HUES64 (cell line): Measurements from ENCODE around the gene TJP1.

Source experiments
- H3K27ac ChIP-seq: 2 replicates; pipeline ENCODE4 v1.7.0; 2013; ENCODE audit warnings: low read depth, low read length, inconsistent platforms
- H3K27me3 ChIP-seq: 2 replicates; pipeline ENCODE4 v1.6.1; 2013; ENCODE audit warnings: mild to moderate bottlenecking, low read length; ENCODE audit not compliant: insufficient read depth
- H3K36me3 ChIP-seq: 2 replicates; pipeline ENCODE4 v1.6.1; 2013; ENCODE audit warnings: mild to moderate bottlenecking, low read length; ENCODE audit not compliant: insufficient read depth
- H3K4me1 ChIP-seq: 2 replicates; pipeline ENCODE4 v1.6.1; 2013; ENCODE audit warnings: mild to moderate bottlenecking, low read length, moderate library complexity; ENCODE audit not compliant: insufficient read depth
- H3K4me3 ChIP-seq: 2 replicates; pipeline ENCODE4 v1.5.1; 2013; ENCODE audit warnings: mild to moderate bottlenecking, low read length, moderate library complexity
- H3K9ac ChIP-seq: 2 replicates; pipeline ENCODE4 v1.6.1; 2013; ENCODE audit warnings: mild to moderate bottlenecking, low read depth, low read length
- H3K9me3 ChIP-seq: 2 replicates; pipeline ENCODE4 v1.6.1; 2013; ENCODE audit warnings: low read depth, low read length; ENCODE audit not compliant: insufficient read depth
- WGBS: fragments of 150-250, 120-280 bp; methylation state at CpG from one replicate; pipeline ENCODE4 v1.1.7; 2013; ENCODE audit warnings: missing lambda C conversion rate; 5-methylcytosine and 5-hydroxymethylcytosine counted together

Gene TJP1

DNA sequence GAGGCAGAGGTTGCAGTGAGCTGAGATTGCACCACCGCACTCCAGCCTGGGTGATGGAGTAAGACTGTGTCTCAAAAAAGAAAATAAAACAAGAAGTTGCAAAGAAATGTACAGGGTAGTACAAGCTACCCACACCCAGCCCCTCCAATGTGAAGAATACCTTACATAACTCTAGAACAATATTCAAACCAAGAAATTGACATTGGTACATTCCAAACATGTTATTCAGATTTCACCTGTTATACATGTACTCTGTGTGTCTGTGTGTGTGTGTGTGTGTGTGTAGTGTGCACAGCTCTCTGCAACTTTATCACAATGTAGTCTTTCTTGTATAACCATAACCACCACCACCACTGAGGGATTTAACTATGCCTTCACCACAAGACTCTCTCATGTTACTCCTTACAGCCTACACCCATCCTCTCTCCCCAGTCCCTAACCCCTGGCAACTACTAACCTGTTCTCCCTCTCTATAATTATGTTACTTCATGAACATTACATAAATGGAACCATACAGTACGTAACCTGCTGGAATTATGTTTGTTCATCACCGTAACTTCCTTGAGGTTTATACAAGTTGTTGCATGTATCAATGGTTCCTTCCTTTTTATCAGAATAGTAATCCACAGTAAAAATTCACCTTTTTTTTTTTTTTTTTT is 16.2 kb upstream of the TJP1 start:
- no peaks in the 10 kb centered on the region for H3K36me3 ChIP-seq
- no peaks in the 10 kb centered on the region for H3K27me3 ChIP-seq
- H3K9ac ChIP-seq: no peak overlapping the region
- H3K27ac ChIP-seq: no peak overlapping the region
- WGBS: 100% methylated on average over 3 of the region's 3 CpGs
- H3K4me3 ChIP-seq: no peak overlapping the region
- no peaks in the 10 kb centered on the region for H3K9me3 ChIP-seq
- no peaks in the 10 kb centered on the region for H3K4me1 ChIP-seq

DNA sequence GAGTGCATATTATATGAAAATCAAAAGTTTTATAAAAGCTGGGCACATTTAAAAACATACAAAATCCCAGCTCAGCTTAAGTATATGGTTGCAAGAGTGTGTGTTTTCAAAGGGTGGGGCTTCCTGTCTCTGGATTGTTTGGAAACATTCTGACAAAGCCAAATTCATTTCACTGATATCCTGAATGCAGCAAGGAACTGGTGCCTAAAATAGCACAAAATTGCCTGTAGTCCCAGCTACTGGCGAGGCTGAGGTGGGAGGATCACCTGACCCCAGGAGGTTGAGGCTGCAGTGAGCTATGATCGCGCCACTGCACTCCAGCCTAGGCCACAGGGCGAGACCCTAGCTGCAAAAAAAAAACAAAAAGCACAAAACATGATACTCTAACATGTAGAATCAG is 13.0 kb upstream of the TJP1 start:
- no peaks in the 10 kb centered on the region for H3K27me3 ChIP-seq
- H3K4me3 ChIP-seq: no peak overlapping the region
- no peak overlapping the region for H3K27ac ChIP-seq
- H3K4me1 ChIP-seq: no peaks in the 10 kb centered on the region
- H3K9ac ChIP-seq: no peak overlapping the region
- no peaks in the 10 kb centered on the region for H3K36me3 ChIP-seq
- WGBS: 96% methylated on average over 4 of the region's 4 CpGs
- H3K9me3 ChIP-seq: no peaks in the 10 kb centered on the region

DNA sequence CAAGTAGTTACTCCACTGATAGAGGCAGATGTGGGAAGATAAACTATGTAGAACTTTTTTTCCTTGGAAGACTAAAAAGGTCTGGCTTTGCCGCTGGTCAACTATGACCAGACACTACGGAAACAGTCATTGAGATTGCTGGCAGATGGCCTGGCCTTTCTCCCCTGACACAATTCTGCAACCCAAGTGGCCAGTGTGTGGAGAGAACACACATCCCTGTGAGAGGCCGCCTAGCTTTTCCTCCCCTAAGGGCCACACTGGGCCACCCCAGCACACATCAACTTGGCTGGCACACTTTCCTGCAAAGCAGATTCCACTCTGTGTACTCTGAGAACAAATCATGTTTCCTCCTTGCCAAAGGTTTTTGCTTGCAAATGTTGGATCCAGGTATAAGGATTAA is 10.4 kb upstream of the TJP1 start:
- Histone ChIP-seq H3K4me1 (no peaks in the 10 kb centered on the region), H3K27ac (no peak overlapping the region), H3K27me3 (no peaks in the 10 kb centered on the region), H3K36me3 (no peaks in the 10 kb centered on the region), H3K4me3 (no peak overlapping the region), H3K9ac (no peak overlapping the region), H3K9me3 (no peaks in the 10 kb centered on the region)
- WGBS: 93% methylated on average over 3 of the region's 3 CpGs

DNA sequence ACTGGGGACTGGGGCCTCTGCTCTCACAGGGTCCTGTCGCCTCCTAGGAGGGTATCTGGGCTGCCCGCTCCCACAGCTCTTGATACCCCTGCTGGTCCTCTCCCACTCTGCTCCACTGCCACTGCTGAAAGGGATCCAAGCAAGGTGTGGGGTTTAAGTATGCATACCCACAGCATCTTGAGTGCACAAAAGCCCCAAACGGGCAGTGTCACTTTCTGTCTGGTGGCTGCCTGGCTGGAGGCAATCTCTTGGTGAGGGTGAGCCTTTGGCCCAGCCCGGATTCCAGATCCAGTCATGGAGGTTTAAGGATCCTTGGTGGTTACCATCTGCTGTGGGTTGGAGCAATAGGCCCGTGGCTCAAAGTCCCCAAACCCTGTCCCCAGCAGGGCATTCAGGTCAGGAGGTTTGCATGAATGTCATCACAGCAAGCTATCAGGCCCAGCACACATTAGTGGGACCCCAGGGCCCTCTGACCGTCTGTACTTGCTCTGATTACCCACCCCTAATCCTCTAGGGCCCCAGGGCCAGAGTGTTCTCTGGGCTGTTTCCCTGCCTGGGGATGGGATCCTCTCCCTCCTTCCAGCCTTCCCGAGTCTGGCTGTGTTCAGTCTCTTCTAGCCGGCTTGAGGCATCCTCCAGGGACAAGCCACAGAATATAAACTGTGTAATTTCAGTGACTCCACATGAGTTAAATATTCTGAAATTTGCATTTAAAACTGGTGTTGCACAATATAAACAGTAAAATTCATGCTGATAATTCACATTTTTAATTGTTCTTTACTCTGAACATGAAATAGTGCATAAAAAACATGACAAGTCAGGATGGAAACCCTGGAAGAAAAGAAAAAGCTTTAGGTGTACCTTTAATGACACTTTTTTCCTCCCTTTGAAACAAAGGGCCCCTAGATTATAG is 4.9 kb upstream of the TJP1 start:
- no peak overlapping the region for H3K9ac ChIP-seq
- no peak overlapping the region for H3K4me3 ChIP-seq
- peaks cover 10% of the 10 kb centered on the region for H3K27me3 ChIP-seq
- no peaks in the 10 kb centered on the region for H3K9me3 ChIP-seq
- 85% methylated on average over 8 of the region's 8 CpGs for whole genome bisulfite sequencing
- H3K27ac ChIP-seq: no peak overlapping the region
- H3K36me3 ChIP-seq: no peaks in the 10 kb centered on the region
- H3K4me1 ChIP-seq: peaks cover 7% of the 10 kb centered on the region

DNA sequence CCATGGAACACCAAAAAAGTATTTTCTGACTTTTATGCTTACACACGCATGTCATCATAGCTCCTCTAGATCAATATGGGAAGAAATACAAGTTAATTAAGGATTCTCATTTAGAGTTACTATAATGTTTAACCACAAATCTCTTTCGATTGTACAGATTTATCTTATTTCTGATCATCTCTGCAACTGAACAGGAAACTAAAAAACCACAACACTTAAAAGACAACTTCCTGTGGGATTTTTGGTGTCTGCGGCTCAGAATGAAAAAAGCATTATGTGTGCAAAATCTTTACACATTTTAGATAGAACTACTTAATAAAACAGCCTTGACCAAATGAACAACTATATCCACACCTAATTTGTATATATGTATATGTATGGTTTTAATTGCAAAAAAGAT is 3.0 kb upstream of the TJP1 start:
- no peak overlapping the region for H3K4me3 ChIP-seq
- H3K4me1 ChIP-seq: peaks cover 11% of the 10 kb centered on the region
- no peaks in the 10 kb centered on the region for H3K9me3 ChIP-seq
- no peak overlapping the region for H3K9ac ChIP-seq
- 92% methylated on average over 1 of the region's 3 CpGs for WGBS
- no peaks in the 10 kb centered on the region for H3K36me3 ChIP-seq
- H3K27ac ChIP-seq: no peak overlapping the region
- peaks cover 10% of the 10 kb centered on the region for H3K27me3 ChIP-seq

DNA sequence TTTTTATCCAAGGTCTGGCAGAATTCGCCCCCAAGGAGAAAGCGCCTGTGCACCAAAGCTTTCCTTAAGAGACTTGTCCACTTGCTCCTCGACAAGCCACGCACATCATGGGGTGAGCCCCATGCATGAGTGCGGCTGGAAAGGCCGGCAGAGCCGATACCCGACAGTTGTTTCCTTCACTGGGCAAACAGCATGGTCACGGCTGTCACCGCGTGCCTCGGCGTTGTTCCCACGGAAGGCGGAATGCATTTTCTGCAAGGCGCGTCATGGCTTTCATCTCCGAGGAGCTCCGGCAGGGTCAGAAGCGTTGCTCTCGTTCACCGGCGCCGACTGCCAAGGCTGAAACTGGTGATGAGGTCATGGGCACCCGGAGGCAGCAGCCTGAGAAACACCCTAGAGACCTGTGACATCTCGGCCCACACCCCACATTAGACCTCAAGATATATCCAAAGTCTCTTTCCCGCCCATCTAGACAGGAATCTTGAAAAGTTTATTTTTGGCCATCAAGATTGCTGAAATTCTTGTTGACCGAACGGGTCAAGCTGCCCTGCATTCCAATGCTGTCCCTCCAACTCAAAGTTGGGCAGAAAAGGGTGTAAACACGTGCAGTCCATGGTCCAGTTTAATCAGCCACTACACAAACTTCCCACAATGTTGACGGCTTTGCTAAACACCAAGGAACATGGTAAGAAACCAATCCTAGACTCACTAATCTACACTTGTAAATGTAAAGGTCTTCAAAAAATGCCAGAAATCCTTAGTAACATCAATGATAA is 604 bp upstream of the TJP1 start:
- WGBS: 13% methylated on average over 31 of the region's 31 CpGs
- H3K4me3 ChIP-seq: peak overlapping the region; percentile 95
- peak overlapping the region; percentile 77 for H3K9ac ChIP-seq
- no peaks in the 10 kb centered on the region for H3K9me3 ChIP-seq
- peaks cover 22% of the 10 kb centered on the region for H3K4me1 ChIP-seq
- H3K27ac ChIP-seq: no peak overlapping the region; the same call in 1 of the 2 replicates
- no peaks in the 10 kb centered on the region for H3K36me3 ChIP-seq
- peaks cover 10% of the 10 kb centered on the region for H3K27me3 ChIP-seq

DNA sequence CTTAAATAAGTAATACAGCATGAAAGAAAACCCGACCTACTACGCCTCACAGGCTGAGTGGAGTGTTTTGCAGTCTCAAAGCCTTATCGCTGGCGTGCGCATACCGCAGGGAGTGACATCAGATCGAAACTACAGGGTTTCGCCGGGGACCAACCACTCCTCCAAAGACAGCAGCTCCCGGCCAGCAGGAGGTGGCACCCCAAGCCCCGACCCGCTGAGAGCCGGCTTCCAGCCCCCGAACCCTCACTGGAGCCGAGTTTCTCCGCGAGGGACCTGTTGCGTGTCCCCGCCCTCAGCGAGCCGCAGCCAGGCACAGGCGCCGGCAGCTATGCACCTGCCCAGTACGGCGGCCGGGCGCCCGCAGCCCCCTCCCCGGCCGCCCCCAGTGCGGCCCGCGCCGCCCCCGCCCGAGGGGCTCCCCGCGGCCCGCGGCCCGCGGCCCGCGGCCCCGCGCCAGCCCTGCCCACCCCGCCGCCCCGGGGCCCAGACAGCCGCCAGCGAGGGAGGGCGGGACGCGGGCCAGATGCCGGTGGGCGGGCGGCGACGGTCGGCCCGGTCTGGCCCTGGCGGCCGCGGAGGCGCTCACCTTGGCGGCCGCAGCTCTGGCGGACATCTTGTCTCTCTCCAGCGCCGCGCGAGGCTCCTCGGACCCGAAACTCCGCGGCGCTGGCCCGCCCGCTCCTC is 710 bp downstream of the TJP1 start:
- WGBS: under 1% methylated on average over 79 of the region's 79 CpGs
- Histone ChIP-seq H3K9me3 (no peaks in the 10 kb centered on the region), H3K4me3 (peak overlapping the region; percentile 95), H3K36me3 (no peaks in the 10 kb centered on the region), H3K4me1 (peaks cover 22% of the 10 kb centered on the region), H3K27me3 (peaks cover 10% of the 10 kb centered on the region), H3K9ac (peak overlapping the region; percentile 97), H3K27ac (peak overlapping the region; percentile 98)

DNA sequence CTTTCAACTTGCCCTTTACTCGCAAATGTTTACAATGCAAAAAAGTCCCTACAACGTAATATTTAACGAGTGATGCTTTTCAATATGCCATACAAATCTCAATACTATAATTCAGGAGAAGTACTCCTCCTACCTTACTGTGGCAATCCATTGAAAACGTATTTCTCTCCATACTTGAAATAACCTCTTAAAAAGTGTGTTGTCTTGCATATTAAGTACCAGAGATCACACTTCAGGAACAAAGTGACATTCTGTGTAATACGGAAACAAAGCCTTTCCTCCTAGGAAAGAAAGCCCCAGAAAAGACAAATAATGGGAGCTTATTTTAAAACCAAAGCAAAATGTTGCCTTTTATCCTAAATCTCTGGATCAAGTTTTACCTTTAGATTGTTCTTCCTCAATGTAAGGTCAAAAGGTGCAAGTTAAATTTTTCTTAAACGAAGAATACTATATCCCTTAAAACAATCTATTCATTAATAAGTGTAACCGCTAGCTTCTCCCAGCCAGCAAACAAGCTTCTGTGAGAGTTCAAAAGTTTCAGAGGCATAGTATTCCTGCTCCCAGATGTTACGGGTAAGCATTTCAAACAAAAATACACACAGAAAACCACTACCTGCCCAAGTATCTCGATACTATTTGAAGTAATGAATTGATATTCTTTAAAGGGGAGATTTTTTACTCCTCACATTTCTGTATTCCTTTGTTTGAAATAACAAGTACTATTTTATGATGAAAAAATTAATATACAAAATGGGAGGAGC is 1.7 kb downstream of the TJP1 start:
- Histone ChIP-seq H3K4me1 (peaks cover 28% of the 10 kb centered on the region), H3K36me3 (no peaks in the 10 kb centered on the region), H3K27me3 (peaks cover 10% of the 10 kb centered on the region), H3K27ac (peak overlapping the region; percentile 69), H3K4me3 (peak overlapping the region; percentile 95), H3K9me3 (no peaks in the 10 kb centered on the region), H3K9ac (peak overlapping the region; percentile 97)
- WGBS: 17% methylated on average over 7 of the region's 9 CpGs

DNA sequence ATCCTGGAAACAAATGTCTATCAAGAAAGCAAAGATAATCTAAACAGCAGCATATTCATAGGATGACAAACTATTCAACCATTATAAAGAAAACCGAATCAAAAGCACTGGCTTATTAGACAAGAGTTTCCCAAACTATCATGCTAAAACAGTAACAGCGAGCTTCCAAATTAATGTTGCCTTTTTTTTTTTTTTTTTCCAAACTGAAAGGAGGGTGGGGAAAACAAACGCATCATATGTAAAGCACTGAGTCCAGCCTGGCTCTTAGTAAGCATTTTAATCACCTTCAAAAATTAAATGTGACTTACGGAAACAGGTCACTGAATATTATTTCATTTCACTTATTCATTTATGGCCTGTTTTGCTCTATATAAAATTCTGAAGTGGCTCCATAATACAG is 2.3 kb downstream of the TJP1 start:
- H3K27me3 ChIP-seq: peaks cover 10% of the 10 kb centered on the region
- no peak overlapping the region for H3K27ac ChIP-seq
- no peaks in the 10 kb centered on the region for H3K9me3 ChIP-seq
- peak overlapping the region; percentile 97; the same call in 1 of the 2 replicates for H3K9ac ChIP-seq
- peak overlapping the region; percentile 95 for H3K4me3 ChIP-seq
- H3K4me1 ChIP-seq: peaks cover 33% of the 10 kb centered on the region
- no peaks in the 10 kb centered on the region for H3K36me3 ChIP-seq
- 65% methylated on average over 4 of the region's 4 CpGs for WGBS

DNA sequence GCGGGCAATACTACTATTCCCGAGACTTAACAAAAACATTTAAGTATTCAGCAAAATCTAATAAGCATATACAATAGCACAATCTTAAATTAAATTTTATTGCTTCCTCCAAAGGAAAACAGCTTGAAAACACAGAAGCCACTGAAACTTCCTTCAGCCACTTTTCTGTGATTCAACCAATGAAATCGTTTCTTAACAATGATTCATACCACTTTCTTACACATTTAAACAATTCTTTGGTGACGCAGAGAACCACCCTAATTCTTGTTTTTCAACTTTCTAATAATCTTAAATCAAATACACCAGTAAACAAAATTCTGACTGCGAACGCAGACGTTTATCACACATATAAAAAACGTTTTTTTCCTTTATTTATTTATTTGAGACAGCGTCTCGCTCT is 4.1 kb downstream of the TJP1 start:
- no peak overlapping the region for H3K4me3 ChIP-seq
- H3K27me3 ChIP-seq: peaks cover 5% of the 10 kb centered on the region
- WGBS: 91% methylated on average over 10 of the region's 10 CpGs
- no peak overlapping the region for H3K9ac ChIP-seq
- H3K9me3 ChIP-seq: no peaks in the 10 kb centered on the region
- peaks cover 43% of the 10 kb centered on the region for H3K4me1 ChIP-seq
- no peaks in the 10 kb centered on the region for H3K36me3 ChIP-seq
- H3K27ac ChIP-seq: no peak overlapping the region
